MM.1S (cell line): ENCODE data around the gene FAM193A.

ENCODE experiments used
- CTCF ChIP-seq: fragments of 300-600 bp; sonication (generic); IDR thresholded peaks from 2 replicates; pipeline ENCODE4 v1.5.1; 2016; ENCODE audit warnings: antibody characterized with exemption, low read length, mixed read lengths
- EZH2 ChIP-seq: fragments of 300-600 bp; sonication (generic); optimal IDR thresholded peaks from 2 replicates; pipeline ENCODE3; 2017; ENCODE audit warnings: low read depth, mild to moderate bottlenecking, antibody characterized with exemption, low read length, mixed read lengths
- EZH2phosphoT487 ChIP-seq: fragments of 300-600 bp; sonication (generic); IDR thresholded peaks from 2 replicates; pipeline ENCODE4 v1.6.1; 2018; ENCODE audit warnings: antibody characterized with exemption, low read length

GRCh38 chr4:2745981-2746806 is 209.7 kb downstream of the FAM193A start:
- TF ChIP-seq EZH2: no peak
- TF ChIP-seq CTCF: no peak
- no peak for TF ChIP-seq EZH2phosphoT487
